CD4-positive, alpha-beta T cell treated with Interleukin-1 beta for 1 hour (primary cell): ENCODE data around the gene TESPA1.

ENCODE experiments used
- DNase-seq, 2 donors: peaks; one replicate each; pipeline ENCODE4 v3.0.0-alpha.2; 2020 to 2022

The TESPA1 gene

GRCh38 chr12:54981796-54982195, 2.8 kb downstream of the TESPA1 start:
- DNase-seq, result peak in 1 of 2 donors; percentile 43

DNA sequence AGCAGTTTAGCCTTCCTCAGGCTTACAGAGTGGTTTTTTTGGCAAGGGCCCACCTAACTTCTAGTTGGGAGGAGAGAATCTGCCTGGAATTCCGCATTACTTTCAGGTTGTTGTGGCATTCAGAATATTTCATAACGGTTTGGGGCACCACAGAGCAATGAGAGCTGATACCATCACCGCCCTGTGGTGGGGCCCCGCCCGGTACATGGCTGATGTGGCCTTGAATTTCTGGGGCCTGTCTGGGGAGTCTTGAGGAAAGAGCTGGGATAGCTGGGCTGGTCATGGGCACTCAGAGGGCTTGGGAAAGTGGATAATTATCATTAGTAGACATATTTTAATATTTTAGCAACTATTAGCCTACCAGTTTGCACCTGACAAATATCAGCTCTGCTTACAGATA, 4.2 kb downstream of the TESPA1 start:
- peak; percentile 14 to 47 for DNase-seq

DNA sequence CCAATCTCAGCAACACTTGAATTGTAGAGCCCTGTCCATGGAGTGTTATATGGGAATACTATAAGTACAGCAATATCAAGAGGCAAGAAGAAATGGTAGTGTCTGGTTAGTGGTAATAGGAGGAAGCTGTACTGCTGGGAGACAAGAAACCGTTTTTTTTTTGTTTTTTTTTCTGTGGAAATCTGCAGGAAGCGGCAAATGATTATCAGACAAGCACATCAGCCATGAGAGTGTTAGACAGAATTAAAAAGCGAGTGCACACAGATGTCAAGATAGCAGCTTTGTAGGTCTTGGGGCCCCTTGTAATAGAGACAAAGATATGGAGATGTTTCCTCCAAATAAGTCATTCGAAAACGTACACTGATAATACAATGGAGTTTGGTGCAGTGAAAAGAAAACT, 6.7 kb downstream of the TESPA1 start:
- DNase-seq, result peak in 1 of 2 donors; percentile 37

- DNase-seq, result no peak
Measured at GRCh38 chr12:54977155-54977554, 7.4 kb downstream of the TESPA1 start.

- DNase-seq, result no peak
Measured at GRCh38 chr12:54975875-54976274, 8.7 kb downstream of the TESPA1 start.

GRCh38 chr12:54975272-54975671, 9.3 kb downstream of the TESPA1 start:
- no peak for DNase-seq

DNA sequence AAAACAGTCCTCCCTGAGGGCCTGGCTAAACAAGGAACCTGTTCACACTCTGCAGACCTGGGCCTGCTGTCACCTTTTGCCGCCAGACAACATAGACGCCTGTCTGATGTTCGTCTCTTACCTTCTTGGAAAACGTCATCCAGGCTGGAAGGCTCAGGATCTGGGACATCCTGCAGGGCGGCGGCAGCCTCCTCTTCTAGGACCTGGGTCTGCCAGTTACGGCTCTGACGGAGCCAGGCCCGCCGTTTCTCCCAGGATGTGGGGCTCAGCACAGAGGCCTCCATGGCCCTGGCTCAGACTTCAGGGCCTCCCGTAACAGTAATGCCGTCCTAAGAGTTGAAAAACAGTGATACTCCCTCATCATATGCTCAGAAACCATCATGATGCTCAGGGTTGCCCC, 10.3 kb downstream of the TESPA1 start:
- no peak for DNase-seq

- DNase-seq, result no peak
Measured at GRCh38 chr12:54973556-54973955, 11.0 kb downstream of the TESPA1 start.

- no peak for DNase-seq
Measured at GRCh38 chr12:54970741-54971140, 13.8 kb downstream of the TESPA1 start.

DNA sequence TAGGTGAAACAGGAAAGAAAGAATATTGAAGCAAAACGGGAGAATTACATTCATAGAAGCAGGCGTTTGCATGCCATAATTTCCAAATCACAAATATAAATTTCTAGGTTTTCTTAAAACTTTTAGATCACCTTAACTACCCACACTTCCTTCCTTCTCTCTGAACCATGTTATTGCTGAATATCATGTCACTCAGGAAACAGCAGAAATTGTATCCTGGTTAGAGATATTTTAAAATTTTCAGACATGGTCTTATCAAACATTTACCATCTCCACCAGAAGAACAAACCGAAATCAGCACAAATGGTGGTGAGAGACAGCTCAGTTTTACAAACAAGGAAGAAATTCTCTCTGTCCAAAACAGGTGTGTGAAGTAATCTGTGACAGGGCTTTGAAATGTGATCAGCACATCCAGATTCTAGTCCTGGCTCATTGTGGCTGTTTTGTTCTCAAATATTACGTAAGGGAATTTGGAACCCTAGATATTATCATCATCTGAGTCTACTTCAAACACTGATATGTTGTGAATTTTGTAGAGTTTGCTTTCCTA, 16.3 kb downstream of the TESPA1 start:
- peak in 1 of 2 donors; percentile 26 for DNase-seq

DNA sequence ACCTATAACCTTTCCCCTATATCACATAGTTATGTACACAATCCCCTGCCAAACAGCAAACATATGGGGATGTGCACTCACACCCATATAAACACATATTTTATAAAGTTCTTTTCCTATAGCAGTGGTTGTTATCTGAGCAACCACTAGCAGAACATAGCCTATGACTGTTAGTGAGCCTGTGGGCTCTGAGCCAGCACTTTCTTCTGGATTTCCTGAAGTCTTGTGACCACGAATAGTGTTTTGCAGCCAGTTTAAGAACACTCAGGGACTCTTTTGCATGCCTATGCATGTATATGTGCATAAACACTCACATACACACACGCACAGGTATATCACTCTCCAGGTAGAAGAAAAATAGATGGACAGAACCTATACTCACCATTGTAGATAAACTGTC, 17.1 kb downstream of the TESPA1 start:
- DNase-seq, result no peak

DNA sequence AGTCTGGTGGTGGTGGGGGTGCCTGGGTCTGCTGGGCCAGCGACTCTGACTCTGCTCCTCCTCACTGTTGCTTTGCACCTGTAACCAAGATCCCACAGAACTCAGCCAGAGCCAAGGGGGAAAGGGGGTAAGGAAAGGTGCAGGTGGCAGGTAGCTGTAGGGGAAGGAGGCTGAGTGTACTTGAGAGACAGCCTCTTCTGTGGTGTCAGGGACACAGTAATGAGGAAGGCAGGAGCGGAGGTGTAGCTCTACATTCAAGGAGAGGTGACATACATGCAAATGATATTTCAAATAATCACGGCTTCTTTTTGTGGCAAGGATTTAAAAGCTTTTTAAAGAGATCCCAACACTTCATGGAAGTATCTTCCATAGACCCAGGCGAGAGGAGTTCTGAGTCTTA, 23.4 kb downstream of the TESPA1 start:
- no peak for DNase-seq

GRCh38 chr12:54959291-54960018, 25.1 kb downstream of the TESPA1 start:
- DNase-seq, result no peak

- peak; percentile 54 to 73 for DNase-seq
Measured at GRCh38 chr12:54958048-54958658, 26.4 kb downstream of the TESPA1 start.

GRCh38 chr12:54956818-54957641, 27.5 kb downstream of the TESPA1 start:
- DNase-seq, result no peak

- DNase-seq, result no peak
Measured at GRCh38 chr12:54956322-54956721, 28.2 kb downstream of the TESPA1 start.

DNA sequence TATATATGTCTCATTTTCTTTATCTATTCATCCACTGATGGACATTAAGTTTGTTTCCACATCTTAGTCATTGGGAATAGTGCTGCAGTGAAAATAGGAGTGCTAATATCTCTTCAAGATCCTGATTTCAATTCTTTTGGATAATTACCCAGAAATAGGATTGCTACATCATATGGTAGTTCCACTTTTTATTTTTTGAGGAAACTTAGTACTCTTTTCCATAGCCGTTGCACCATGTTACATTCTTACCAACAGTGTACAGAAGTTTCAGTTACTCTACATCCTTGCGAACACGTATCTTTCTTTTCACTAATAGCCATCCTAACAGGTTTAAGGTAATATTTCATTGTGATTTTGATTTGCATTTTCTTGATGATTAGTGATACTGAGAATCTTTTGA, 29.8 kb downstream of the TESPA1 start:
- DNase-seq, result no peak

GRCh38 chr12:54954228-54954627, 30.3 kb downstream of the TESPA1 start:
- DNase-seq, result no peak

DNA sequence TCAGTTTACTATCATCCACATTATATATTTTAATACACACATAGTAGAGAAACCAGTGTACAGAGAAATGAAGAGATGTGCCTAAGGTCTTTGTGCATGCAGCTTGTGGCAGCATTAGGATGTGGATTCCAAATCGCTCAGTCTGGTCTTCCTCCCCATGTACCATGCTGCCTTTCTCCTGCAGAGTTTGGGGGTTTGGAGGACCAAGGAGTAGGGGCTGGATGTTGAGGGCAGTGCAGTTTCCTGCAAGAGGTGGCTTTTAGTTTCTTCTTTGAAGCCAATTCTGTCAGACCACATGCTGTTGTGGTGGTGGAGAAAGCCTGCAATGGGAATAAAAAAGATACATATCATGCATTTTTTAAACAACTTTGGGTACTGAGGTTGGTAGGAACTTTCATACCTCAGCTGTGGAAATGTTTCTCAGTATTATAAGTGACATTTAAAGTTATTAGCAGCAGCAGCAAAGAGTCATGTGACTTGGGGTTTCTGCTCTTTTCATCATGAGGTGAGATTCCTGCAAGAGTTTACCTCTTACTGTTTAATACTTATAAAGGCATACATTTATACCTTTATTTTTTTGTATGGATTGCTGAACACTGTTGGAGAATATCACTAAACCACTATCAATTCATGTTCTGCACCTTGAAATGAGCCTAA, 34.4 kb downstream of the TESPA1 start:
- no peak for DNase-seq

DNA sequence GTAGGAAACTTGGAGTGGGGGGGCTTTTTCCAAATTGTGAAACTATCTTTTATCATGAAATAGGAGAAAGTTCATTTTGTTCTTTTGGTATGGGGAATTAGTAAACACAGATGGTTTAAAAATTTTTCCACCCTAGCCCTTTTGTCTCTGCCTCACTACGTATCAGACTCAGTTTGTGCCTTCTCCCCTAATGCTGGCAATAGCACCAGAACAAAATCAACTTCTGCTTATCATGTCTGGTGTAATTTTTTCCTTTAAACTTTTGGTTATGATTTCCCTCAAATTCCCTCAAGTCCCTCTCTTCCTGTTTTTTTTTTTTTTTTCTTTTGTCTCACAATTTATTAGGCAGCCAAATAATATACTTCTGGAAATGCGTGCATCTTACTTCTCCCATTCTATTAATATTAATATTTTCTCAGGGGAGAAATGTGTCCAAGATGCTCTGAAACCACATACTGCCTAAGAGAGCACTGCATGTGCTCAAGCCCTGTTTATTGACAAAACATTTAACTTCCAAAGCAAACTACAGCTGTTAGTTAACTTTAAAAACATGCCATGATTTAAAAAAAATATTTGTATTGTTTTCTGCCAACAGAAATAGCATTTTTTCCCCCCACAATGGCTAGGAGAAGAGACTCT, 35.4 kb downstream of the TESPA1 start:
- DNase-seq, result no peak

GRCh38 chr12:54948171-54948570, 36.4 kb downstream of the TESPA1 start:
- DNase-seq, result no peak

- DNase-seq, result no peak
Measured at GRCh38 chr12:54945082-54945481, 39.5 kb downstream of the TESPA1 start.
